22Rv1 (cell line): ENCODE results near the gene ADAMTS16.

Experiments
- H3K27ac ChIP-seq: fragments of 450-650 bp; 2 replicates; pipeline ENCODE4 v1.5.1; 2017
- CTCF ChIP-seq: fragments of 450-650 bp; IDR thresholded peaks from 2 replicates; pipeline ENCODE4 v1.5.1; 2017; ENCODE audit warnings: mild to moderate bottlenecking
- ZFX ChIP-seq: fragments of 450-650 bp; IDR thresholded peaks from 2 replicates; pipeline ENCODE4 v1.6.1; 2017; ENCODE audit warnings: antibody characterized with exemption, borderline replicate concordance

ADAMTS16 gene

DNA sequence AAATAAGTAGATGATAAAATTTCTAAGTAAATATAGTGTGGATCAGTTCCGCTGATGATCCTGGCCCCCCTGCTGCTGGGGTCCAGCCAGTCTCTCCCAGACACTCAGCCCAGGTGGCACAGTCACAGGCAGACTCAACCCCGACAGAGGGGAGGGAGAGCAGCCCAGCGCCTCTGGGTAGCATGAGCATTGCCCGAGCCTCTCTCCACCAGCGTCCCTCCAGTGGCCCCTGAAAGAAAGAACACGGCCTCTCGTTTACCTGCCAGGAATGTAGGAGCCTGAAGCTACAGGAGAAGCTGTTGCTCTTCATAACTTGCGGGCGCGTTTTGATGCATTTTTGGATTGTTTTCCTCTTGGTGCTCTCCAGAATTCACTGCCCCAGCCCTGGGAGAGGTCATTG lies 213.6 kb downstream of the ADAMTS16 start:
- TF ChIP-seq ZFX: no peak
- no peak for TF ChIP-seq CTCF
- H3K27ac ChIP-seq: no peak overlapping the region

GRCh38 chr5:5356765-5357164 lies 216.6 kb downstream of the ADAMTS16 start:
- no peak for TF ChIP-seq CTCF
- no peak for TF ChIP-seq ZFX
- H3K27ac ChIP-seq: no peak overlapping the region

DNA sequence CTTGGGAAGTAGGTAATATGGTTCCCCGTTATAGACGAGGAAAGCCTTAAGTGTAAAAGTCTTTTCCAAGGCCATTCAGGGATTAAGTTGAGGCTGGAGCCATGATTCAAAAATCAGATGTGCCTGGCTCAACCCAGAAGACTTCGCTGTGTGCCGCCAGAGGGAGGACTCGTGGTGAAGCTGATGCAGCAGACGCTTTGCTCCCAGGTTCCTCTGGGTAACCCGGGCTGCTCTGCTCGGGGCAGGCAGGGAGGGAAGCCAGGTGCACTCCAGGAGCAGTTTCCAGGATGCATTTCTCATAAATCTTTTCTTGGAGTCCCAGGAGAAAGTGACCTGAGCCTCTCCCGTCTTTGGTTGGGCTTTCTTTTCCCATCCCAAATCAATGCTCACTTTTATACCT lies 219.5 kb downstream of the ADAMTS16 start:
- TF ChIP-seq CTCF (no peak), ZFX (no peak)
- H3K27ac ChIP-seq: no peak overlapping the region

DNA sequence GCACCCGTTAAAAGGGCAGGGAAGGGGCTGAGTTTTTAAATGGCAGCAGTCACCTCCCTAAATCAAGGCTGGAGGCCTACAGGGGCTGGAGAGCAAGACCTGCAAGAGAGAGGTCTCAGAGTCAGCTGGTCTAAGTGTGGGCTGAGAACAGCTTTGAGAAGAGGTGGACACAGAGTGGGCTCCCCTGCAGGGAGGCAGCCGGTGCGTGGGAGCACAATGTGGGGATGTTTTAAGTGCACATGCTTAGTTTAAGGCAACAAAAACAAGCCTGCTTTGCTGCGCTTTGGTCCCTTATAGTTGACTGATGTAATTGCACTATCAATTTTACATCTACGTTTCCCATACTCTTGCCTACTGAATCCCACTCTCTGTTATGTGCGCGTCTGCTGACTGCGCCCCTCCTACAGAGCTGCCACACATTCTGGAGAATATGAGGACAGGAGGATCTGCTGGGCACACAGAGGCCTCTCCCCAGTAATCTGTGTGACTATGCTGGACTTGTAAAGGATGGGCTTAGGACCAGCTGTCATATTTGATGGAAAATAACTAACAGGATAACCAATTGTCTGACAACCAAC lies 220.3 kb downstream of the ADAMTS16 start:
- H3K27ac ChIP-seq: no peak overlapping the region
- TF ChIP-seq CTCF (no peak), ZFX (no peak)

DNA sequence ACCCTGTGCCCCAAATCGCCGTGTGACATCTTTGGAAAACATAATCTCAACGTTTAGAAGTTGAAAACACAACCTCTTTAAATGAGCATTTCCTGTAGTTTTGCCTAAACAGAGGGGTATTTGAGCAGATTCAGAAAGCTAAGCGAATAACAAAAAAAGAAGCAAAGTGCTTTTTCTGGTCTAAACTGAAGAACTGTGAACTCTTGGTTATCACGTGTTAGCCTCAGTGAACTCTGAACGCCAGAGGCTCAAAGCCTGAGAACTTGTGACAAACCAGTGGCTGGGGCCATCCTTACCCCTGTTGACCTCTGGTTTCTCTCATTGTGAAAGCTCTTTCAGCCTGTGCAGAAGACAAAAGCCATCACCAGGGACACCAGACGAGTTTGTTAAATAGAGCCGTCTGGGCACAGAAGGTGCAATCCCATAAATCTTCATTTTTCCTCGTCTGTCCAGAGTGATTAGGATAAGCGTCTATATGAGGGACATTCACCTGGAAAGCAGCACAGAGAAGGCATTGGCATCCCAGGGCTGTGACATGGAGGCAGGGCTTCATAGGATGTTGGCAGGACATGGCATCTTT lies 220.9 kb downstream of the ADAMTS16 start:
- H3K27ac ChIP-seq: no peak overlapping the region
- TF ChIP-seq CTCF (no peak), ZFX (no peak)

DNA sequence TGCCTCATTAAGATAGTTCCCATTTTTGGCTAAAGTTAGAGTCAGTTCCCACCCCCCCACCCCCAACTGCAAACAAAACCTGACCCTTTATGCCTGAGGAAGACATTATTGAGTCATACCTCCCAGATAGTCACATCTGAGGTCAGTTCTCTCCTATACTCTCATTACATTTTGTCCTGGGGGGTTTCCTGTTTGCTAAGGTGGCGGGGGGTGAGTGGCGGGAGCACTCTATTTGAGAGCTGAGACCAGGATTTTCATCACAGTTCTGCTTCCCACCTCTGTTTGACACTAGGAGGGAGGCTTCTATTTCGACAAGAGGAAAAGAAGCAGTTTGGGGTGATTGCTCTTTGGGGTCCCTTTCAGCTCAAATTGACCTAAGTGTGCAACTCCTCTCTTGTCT lies 222.9 kb downstream of the ADAMTS16 start:
- TF ChIP-seq ZFX (no peak), CTCF (no peak)
- H3K27ac ChIP-seq: no peak overlapping the region

DNA sequence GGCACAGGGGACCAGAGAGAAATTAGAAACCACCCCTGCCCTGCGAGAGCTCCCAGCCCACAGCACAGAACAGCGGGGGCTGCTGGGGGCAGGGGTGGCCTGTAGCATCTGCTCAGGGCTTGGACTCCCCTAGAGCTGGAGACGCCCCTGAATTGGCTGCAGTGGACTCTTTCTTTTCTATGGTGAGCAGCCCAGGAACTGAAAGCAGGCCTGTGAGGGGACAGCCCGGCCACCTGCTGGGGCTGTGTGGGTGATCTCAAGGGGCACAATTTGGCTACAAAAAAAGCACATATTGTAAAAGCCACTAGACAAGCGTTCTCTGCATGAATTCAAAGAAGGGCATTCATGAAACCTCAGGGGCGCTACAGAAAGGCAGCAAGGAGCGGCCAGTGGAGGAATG lies 224.8 kb downstream of the ADAMTS16 start:
- no peak for TF ChIP-seq CTCF
- TF ChIP-seq ZFX: no peak
- no peak overlapping the region for H3K27ac ChIP-seq
